WERI-Rb-1 (cell line): ENCODE measurements around the gene SZT2.
A peak's percentile ranks its signal among the peaks of the same experiment; 100 is the strongest.

Experiments
- DNase-seq: peaks from one replicate; pipeline ENCODE4 v3.0.0-alpha.2; 2020
- H3K27ac ChIP-seq: fragments of 250-450 bp; sonication (Bioruptor Pico); 2 replicates; pipeline ENCODE4 v1.5.1; 2020; ENCODE audit warnings: mild to moderate bottlenecking, moderate library complexity
- H3K27me3 ChIP-seq: fragments of 250-450 bp; sonication (Bioruptor Pico); 2 replicates; pipeline ENCODE4 v1.5.1; 2021; ENCODE audit warnings: mild to moderate bottlenecking, low read depth, moderate library complexity; ENCODE audit not compliant: insufficient read depth, severe bottlenecking
- H3K36me3 ChIP-seq: fragments of 250-450 bp; sonication (Bioruptor Pico); 2 replicates; pipeline ENCODE4 v1.5.1; 2020; ENCODE audit warnings: mild to moderate bottlenecking, moderate library complexity
- H3K4me3 ChIP-seq: 2 replicates; pipeline ENCODE4 v1.5.1; 2011; ENCODE audit warnings: low read depth, mild to moderate bottlenecking, control low read depth, low read length
- H3K9me3 ChIP-seq: fragments of 250-450 bp; sonication (Bioruptor Pico); 2 replicates; pipeline ENCODE4 v1.5.1; 2021; ENCODE audit warnings: mild to moderate bottlenecking, moderate library complexity; ENCODE audit not compliant: severe bottlenecking
- TF ChIP-seq, protein P1 (sequence below): IDR thresholded peaks from 2 replicates; pipeline ENCODE4 v1.5.1; 2011; ENCODE audit warnings: low read depth, mild to moderate bottlenecking, control low read depth, inconsistent platforms, low read length

The SZT2 gene

DNA sequence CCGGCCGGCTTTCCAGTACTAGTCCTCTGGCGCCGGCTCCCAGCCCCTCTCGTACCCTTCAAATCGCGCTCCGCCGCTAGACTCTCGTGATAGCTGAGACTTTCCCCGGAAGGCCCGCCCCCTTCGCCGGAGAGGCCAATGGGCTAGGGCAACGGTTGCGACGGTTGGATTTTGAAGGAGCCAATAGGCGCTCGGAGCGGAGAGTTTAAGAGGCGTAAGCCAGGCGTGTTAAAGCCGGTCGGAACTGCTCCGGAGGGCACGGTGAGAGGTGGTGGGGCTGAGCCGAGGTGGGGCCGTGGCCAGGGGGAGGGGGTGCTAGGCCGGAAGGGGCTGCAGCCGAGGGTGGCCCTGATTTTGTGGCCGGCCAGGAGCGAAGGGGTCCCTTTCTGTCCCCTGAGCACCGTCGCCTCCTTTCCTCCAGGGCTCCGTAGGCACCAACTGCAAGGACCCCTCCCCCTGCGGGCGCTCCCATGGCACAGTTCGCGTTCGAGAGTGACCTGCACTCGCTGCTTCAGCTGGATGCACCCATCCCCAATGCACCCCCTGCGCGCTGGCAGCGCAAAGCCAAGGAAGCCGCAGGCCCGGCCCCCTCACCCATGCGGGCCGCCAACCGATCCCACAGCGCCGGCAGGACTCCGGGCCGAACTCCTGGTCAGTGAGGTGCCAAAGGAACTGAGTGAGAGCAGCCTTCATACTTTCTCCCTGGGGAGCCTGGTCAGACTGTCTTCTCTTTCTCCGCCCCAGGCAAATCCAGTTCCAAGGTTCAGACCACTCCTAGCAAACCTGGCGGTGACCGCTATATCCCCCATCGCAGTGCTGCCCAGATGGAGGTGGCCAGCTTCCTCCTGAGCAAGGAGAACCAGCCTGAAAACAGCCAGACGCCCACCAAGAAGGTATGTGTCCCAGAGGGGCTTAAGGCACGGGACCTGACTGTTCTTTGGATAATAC lies 30.7 kb upstream of the SZT2 start, which contains the start of gene CDC20:
Gene CDC20, plus strand, starts transcription at position 236 of the 948 bp plus-strand sequence. Its CDS starts 235 bp downstream, at position 471.
- TF ChIP-seq, protein P1, sequence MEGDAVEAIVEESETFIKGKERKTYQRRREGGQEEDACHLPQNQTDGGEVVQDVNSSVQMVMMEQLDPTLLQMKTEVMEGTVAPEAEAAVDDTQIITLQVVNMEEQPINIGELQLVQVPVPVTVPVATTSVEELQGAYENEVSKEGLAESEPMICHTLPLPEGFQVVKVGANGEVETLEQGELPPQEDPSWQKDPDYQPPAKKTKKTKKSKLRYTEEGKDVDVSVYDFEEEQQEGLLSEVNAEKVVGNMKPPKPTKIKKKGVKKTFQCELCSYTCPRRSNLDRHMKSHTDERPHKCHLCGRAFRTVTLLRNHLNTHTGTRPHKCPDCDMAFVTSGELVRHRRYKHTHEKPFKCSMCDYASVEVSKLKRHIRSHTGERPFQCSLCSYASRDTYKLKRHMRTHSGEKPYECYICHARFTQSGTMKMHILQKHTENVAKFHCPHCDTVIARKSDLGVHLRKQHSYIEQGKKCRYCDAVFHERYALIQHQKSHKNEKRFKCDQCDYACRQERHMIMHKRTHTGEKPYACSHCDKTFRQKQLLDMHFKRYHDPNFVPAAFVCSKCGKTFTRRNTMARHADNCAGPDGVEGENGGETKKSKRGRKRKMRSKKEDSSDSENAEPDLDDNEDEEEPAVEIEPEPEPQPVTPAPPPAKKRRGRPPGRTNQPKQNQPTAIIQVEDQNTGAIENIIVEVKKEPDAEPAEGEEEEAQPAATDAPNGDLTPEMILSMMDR = no peak
- Histone ChIP-seq H3K9me3 (no peaks in the 10 kb centered on the region), H3K27ac (peak within 1 kb of the TSS; percentile 89), H3K4me3 (peak within 1 kb of the TSS; percentile 78), H3K27me3 (no peaks in the 10 kb centered on the region), H3K36me3 (peaks cover 51% of the 10 kb centered on the region)
- DNase-seq = peak; percentile 99

DNA sequence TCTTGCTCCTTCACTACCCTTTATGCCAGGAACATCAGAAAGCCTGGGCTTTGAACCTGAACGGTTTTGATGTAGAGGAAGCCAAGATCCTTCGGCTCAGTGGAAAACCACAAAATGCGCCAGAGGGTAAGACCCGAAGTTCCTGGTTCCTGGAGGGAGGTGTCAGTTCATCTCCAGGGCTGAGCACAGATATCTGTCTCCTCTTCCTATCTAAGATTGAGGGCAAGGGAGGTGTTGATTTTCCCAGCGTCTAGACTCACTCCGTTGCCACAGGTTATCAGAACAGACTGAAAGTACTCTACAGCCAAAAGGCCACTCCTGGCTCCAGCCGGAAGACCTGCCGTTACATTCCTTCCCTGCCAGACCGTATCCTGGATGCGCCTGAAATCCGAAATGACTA lies 30.0 kb upstream of the SZT2 start:
- Histone ChIP-seq H3K4me3 (peak overlapping the region; percentile 68), H3K9me3 (no peaks in the 10 kb centered on the region), H3K27me3 (no peaks in the 10 kb centered on the region), H3K27ac (peak overlapping the region; percentile 89), H3K36me3 (peaks cover 57% of the 10 kb centered on the region)
- DNase-seq = no peak
- TF ChIP-seq, protein P1 = no peak

GRCh38 chr1:43360616-43361015 lies 29.1 kb upstream of the SZT2 start:
- no peak overlapping the region for H3K27ac ChIP-seq
- no peak for DNase-seq
- H3K9me3 ChIP-seq = no peaks in the 10 kb centered on the region
- H3K36me3 ChIP-seq = peaks cover 66% of the 10 kb centered on the region
- H3K4me3 ChIP-seq = no peak overlapping the region
- H3K27me3 ChIP-seq = no peaks in the 10 kb centered on the region
- TF ChIP-seq, protein P1 = no peak

- no peak for DNase-seq
- no peak overlapping the region for H3K27ac ChIP-seq
- H3K27me3 ChIP-seq = no peaks in the 10 kb centered on the region
- no peaks in the 10 kb centered on the region for H3K9me3 ChIP-seq
- H3K4me3 ChIP-seq = no peak overlapping the region
- peaks cover 66% of the 10 kb centered on the region for H3K36me3 ChIP-seq
- TF ChIP-seq, protein P1 = no peak
Measured at GRCh38 chr1:43363283-43363934, 26.3 kb upstream of the SZT2 start.

GRCh38 chr1:43363935-43364525 lies 25.7 kb upstream of the SZT2 start:
- Histone ChIP-seq H3K27me3 (no peaks in the 10 kb centered on the region), H3K9me3 (no peaks in the 10 kb centered on the region), H3K4me3 (no peak overlapping the region), H3K36me3 (peaks cover 64% of the 10 kb centered on the region), H3K27ac (no peak overlapping the region)
- DNase-seq = no peak
- TF ChIP-seq, protein P1 = no peak
